Ectodermal cell (in vitro differentiated cells): ENCODE results near the gene ABTB2.

Experiments used
- H3K27ac ChIP-seq: 2 replicates; pipeline ENCODE4 v1.7.0; 2013; ENCODE audit warnings: mild to moderate bottlenecking, low read depth, low read length; ENCODE audit not compliant: insufficient read depth, poor library complexity, severe bottlenecking
- H3K27me3 ChIP-seq: 2 replicates; pipeline ENCODE4 v1.7.0; 2013; ENCODE audit warnings: mild to moderate bottlenecking, low read length; ENCODE audit not compliant: insufficient read depth, control insufficient read depth, poor library complexity, severe bottlenecking
- H3K36me3 ChIP-seq: one replicate; pipeline ENCODE4 v1.7.0; 2013; ENCODE audit warnings: low read length; ENCODE audit not compliant: control insufficient read depth, insufficient read depth
- H3K4me1 ChIP-seq: one replicate; pipeline ENCODE4 v1.7.0; 2013; ENCODE audit warnings: low read length; ENCODE audit not compliant: control insufficient read depth, insufficient read depth
- H3K4me3 ChIP-seq: 2 replicates; pipeline ENCODE4 v1.7.0; 2013; ENCODE audit warnings: low read depth, low read length, control low read depth; ENCODE audit not compliant: insufficient read depth
- H3K9me3 ChIP-seq: 2 replicates; pipeline ENCODE4 v1.7.0; 2013; ENCODE audit warnings: mild to moderate bottlenecking, low read length, moderate library complexity; ENCODE audit not compliant: control insufficient read depth
- WGBS, 2 experiments: methylation state at CpG; one replicate each; pipeline ENCODE4 v1.1.7; 2013; ENCODE audit warnings: missing lambda C conversion rate in 2 of 2; 5-methylcytosine and 5-hydroxymethylcytosine counted together

ABTB2 gene

GRCh38 chr11:34278175-34278574 lies 79.6 kb downstream of the ABTB2 start:
- H3K4me3 ChIP-seq = no peak overlapping the region
- no peaks in the 10 kb centered on the region for H3K27me3 ChIP-seq
- H3K27ac ChIP-seq = no peak overlapping the region
- no peaks in the 10 kb centered on the region for H3K36me3 ChIP-seq
- H3K4me1 ChIP-seq = no peaks in the 10 kb centered on the region
- no peaks in the 10 kb centered on the region for H3K9me3 ChIP-seq

GRCh38 chr11:34277171-34277570 lies 80.6 kb downstream of the ABTB2 start:
- no peaks in the 10 kb centered on the region for H3K27me3 ChIP-seq
- 82 to 88% methylated on average over 4 of the region's 4 CpGs for WGBS, 2 experiments
- H3K4me1 ChIP-seq = no peaks in the 10 kb centered on the region
- H3K4me3 ChIP-seq = no peak overlapping the region
- no peak overlapping the region for H3K27ac ChIP-seq
- no peaks in the 10 kb centered on the region for H3K36me3 ChIP-seq
- no peaks in the 10 kb centered on the region for H3K9me3 ChIP-seq

- no peaks in the 10 kb centered on the region for H3K27me3 ChIP-seq
- 88 to 90% methylated on average over 6 of the region's 6 CpGs for WGBS, 2 experiments
- no peak overlapping the region for H3K27ac ChIP-seq
- H3K36me3 ChIP-seq = no peaks in the 10 kb centered on the region
- H3K4me3 ChIP-seq = no peak overlapping the region
- no peaks in the 10 kb centered on the region for H3K9me3 ChIP-seq
- H3K4me1 ChIP-seq = no peaks in the 10 kb centered on the region
Measured at GRCh38 chr11:34276352-34276864, 81.4 kb downstream of the ABTB2 start.

- H3K27me3 ChIP-seq = no peaks in the 10 kb centered on the region
- no peak overlapping the region for H3K27ac ChIP-seq
- no peak overlapping the region for H3K4me3 ChIP-seq
- 92 to 93% methylated on average over 4 of the region's 4 CpGs for WGBS, 2 experiments
- no peaks in the 10 kb centered on the region for H3K9me3 ChIP-seq
- no peaks in the 10 kb centered on the region for H3K4me1 ChIP-seq
- no peaks in the 10 kb centered on the region for H3K36me3 ChIP-seq
Measured at GRCh38 chr11:34275486-34275885, 82.3 kb downstream of the ABTB2 start.

- Histone ChIP-seq H3K4me3 (no peak overlapping the region), H3K36me3 (no peaks in the 10 kb centered on the region), H3K4me1 (no peaks in the 10 kb centered on the region), H3K27me3 (no peaks in the 10 kb centered on the region), H3K9me3 (no peaks in the 10 kb centered on the region), H3K27ac (no peak overlapping the region)
- WGBS, 2 experiments = 90 to 91% methylated on average over 11 of the region's 11 CpGs
Measured at GRCh38 chr11:34274712-34275398, 83.0 kb downstream of the ABTB2 start.

GRCh38 chr11:34273099-34273498 lies 84.7 kb downstream of the ABTB2 start:
- Histone ChIP-seq H3K27me3 (no peaks in the 10 kb centered on the region), H3K9me3 (no peaks in the 10 kb centered on the region), H3K36me3 (no peaks in the 10 kb centered on the region), H3K4me1 (no peaks in the 10 kb centered on the region), H3K27ac (no peak overlapping the region), H3K4me3 (no peak overlapping the region)
- WGBS, 2 experiments = 91 to 93% methylated on average over 5 of the region's 5 CpGs

GRCh38 chr11:34271727-34272126 lies 86.1 kb downstream of the ABTB2 start:
- no peaks in the 10 kb centered on the region for H3K9me3 ChIP-seq
- H3K27ac ChIP-seq = no peak overlapping the region
- H3K4me1 ChIP-seq = no peaks in the 10 kb centered on the region
- no peak overlapping the region for H3K4me3 ChIP-seq
- no peaks in the 10 kb centered on the region for H3K36me3 ChIP-seq
- H3K27me3 ChIP-seq = no peaks in the 10 kb centered on the region

- H3K27me3 ChIP-seq = no peaks in the 10 kb centered on the region
- no peak overlapping the region for H3K4me3 ChIP-seq
- no peaks in the 10 kb centered on the region for H3K36me3 ChIP-seq
- H3K9me3 ChIP-seq = no peaks in the 10 kb centered on the region
- 93 to 96% methylated on average over 5 of the region's 5 CpGs for WGBS, 2 experiments
- H3K4me1 ChIP-seq = no peaks in the 10 kb centered on the region
- H3K27ac ChIP-seq = no peak overlapping the region
Measured at GRCh38 chr11:34270711-34271110, 87.1 kb downstream of the ABTB2 start.

GRCh38 chr11:34269694-34270245 lies 88.0 kb downstream of the ABTB2 start:
- no peak overlapping the region for H3K27ac ChIP-seq
- H3K27me3 ChIP-seq = no peaks in the 10 kb centered on the region
- H3K4me3 ChIP-seq = no peak overlapping the region
- 95 to 96% methylated on average over 7 of the region's 7 CpGs for WGBS, 2 experiments
- H3K9me3 ChIP-seq = no peaks in the 10 kb centered on the region
- H3K4me1 ChIP-seq = no peaks in the 10 kb centered on the region
- H3K36me3 ChIP-seq = no peaks in the 10 kb centered on the region

GRCh38 chr11:34268906-34269430 lies 88.8 kb downstream of the ABTB2 start:
- no peaks in the 10 kb centered on the region for H3K9me3 ChIP-seq
- H3K27me3 ChIP-seq = no peaks in the 10 kb centered on the region
- WGBS, 2 experiments = 67 to 70% methylated on average over 6 of the region's 6 CpGs
- no peaks in the 10 kb centered on the region for H3K36me3 ChIP-seq
- no peaks in the 10 kb centered on the region for H3K4me1 ChIP-seq
- no peak overlapping the region for H3K27ac ChIP-seq
- H3K4me3 ChIP-seq = no peak overlapping the region
